CD4-positive, alpha-beta memory T cell (primary cell): ENCODE measurements around the gene CDKL4. TPM values are rescaled to one million over a fixed set of nuclear protein-coding genes. Genes with fewer than 3 reads are reported as not detected.

Source experiments
- CTCF ChIA-PET: fragments of 350-600 bp; sonication (Branson Sonifier 250); formaldehyde crosslinking; loops from one replicate; lab custom pipeline; 2021; ENCODE audit warnings: inconsistent platforms; ENCODE audit not compliant: partially characterized antibody; lab: Charles Lee
- POLR2A ChIA-PET: fragments of 350-600 bp; sonication (Branson Sonifier 250); formaldehyde crosslinking; loops from one replicate; lab custom pipeline; 2021; ENCODE audit not compliant: partially characterized antibody; lab: Charles Lee
- DNase-seq, 5 donors: peaks; one replicate each; pipeline versions ENCODE4 v3.0.0 to v3.0.0-alpha.2; 2020 to 2022; ENCODE audit warnings: mixed read lengths in 1 of 5
- H3K27ac ChIP-seq: one replicate; pipeline ENCODE4 v1.7.0; 2013; ENCODE audit warnings: low read depth, low read length
- H3K27me3 ChIP-seq: 2 replicates; pipeline ENCODE4 v1.7.0; 2013; ENCODE audit warnings: mild to moderate bottlenecking, low read length, moderate library complexity; ENCODE audit not compliant: insufficient read depth
- H3K36me3 ChIP-seq: 2 replicates; pipeline ENCODE4 v1.7.0; 2013; ENCODE audit warnings: mild to moderate bottlenecking, low read length, moderate library complexity; ENCODE audit not compliant: insufficient read depth
- H3K4me1 ChIP-seq: 2 replicates; pipeline ENCODE4 v1.7.0; 2013; ENCODE audit warnings: mild to moderate bottlenecking, low read length, moderate library complexity; ENCODE audit not compliant: insufficient read depth
- H3K4me3 ChIP-seq, 2 donors: one replicate each; pipeline ENCODE4 v1.7.0; 2013; ENCODE audit warnings: low read length in 2 of 2, mild to moderate bottlenecking in 1 of 2
- H3K9me3 ChIP-seq, 2 donors: one replicate each; pipeline ENCODE4 v1.7.0; 2013; ENCODE audit warnings: low read length in 2 of 2, control low read depth in 1 of 2; ENCODE audit not compliant: control insufficient read depth in 1 of 2
- H3K27ac Mint-ChIP-seq, 7 donors: one replicate each; pipeline ENCODE4 v1.8.0; 2020 to 2021; ENCODE audit warnings: mixed read lengths in 7 of 7, mild to moderate bottlenecking in 6 of 7, inconsistent platforms in 3 of 7, moderate library complexity in 3 of 7
- H3K27me3 Mint-ChIP-seq, 2 donors: one replicate each; pipeline ENCODE4 v1.8.0; 2020 to 2021; ENCODE audit warnings: mixed read lengths in 2 of 2
- H3K36me3 Mint-ChIP-seq, 2 donors: one replicate each; pipeline ENCODE4 v1.8.0; 2020 to 2021; ENCODE audit warnings: mixed read lengths in 2 of 2, inconsistent platforms in 1 of 2, mild to moderate bottlenecking in 1 of 2
- H3K4me1 Mint-ChIP-seq, 4 donors: one replicate each; pipeline ENCODE4 v1.8.0; 2020 to 2021; ENCODE audit warnings: mixed read lengths in 4 of 4, mild to moderate bottlenecking in 1 of 4
- H3K4me3 Mint-ChIP-seq, 8 donors: one replicate each; pipeline ENCODE4 v1.8.0; 2020 to 2021; ENCODE audit warnings: mixed read lengths in 8 of 8, mild to moderate bottlenecking in 7 of 8, moderate library complexity in 6 of 8, inconsistent platforms in 3 of 8
- H3K9me3 Mint-ChIP-seq, 8 donors: one replicate each; pipeline ENCODE4 v1.8.0; 2020 to 2021; ENCODE audit warnings: mixed read lengths in 8 of 8, mild to moderate bottlenecking in 5 of 8, inconsistent platforms in 3 of 8, moderate library complexity in 1 of 8
- intact Hi-C: fragments of 100-400 bp; cut with micrococcal nuclease; formaldehyde crosslinking; loops from one replicate; pipeline ENCODE4 v1.15.1; 2023
- polyA plus RNA-seq, 2 donors: library from polyadenylated mRNA; unstranded; fragments of 300-500 nt; fragmentation: Illumina TruSeq; gene quantifications; one replicate each; pipeline ENCODE4 v1.2.3, GENCODE V29; 2021
- total RNA-seq, 2 experiments: library from RNA; stranded (reverse); gene quantifications; one replicate each; pipeline ENCODE4 v1.2.3, GENCODE V29; 2021

The CDKL4 gene
- total RNA-seq: under 1 TPM in 1 of 2 experiments, not detected in 1; 0.38 TPM
- not detected for polyA plus RNA-seq

DNA sequence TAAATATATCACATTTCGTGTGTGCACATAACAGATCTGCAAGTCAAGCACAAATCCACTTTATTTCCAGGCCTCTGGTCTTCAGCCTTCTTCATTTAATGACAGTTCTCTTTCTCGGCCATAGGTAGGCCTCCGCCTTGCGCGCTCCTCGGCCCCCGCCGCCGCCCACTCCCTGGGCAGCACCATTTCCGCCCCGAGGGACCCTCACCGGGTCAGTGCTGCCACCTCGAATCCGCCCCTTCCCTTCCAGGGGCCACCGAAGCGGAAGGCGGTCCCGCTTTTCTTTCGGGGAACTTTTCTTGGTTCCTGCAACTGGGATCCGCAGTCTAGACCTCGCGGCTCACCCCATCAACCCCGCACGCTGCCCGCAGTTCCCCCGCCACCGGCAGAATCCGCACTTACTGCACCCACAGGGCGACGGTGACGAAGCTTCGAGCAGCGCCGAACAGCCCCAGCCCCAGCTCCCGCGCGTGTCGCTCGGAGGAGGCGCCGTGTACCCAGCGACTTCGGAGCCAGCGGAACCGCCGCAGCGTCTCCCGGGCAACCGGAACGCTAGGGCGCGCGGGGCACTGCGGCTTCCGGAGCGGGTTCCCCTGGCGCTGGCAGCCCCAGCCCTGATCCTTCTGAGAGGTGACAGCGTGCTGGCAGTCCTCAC is at the start of gene CDKL4:
CDKL4 (minus strand) TSS at position 502 of the 655 bp plus-strand sequence.
- no peak within 1 kb of the TSS for H3K27ac ChIP-seq
- H3K9me3 Mint-ChIP-seq: no peaks in the 10 kb centered on the region

DNA sequence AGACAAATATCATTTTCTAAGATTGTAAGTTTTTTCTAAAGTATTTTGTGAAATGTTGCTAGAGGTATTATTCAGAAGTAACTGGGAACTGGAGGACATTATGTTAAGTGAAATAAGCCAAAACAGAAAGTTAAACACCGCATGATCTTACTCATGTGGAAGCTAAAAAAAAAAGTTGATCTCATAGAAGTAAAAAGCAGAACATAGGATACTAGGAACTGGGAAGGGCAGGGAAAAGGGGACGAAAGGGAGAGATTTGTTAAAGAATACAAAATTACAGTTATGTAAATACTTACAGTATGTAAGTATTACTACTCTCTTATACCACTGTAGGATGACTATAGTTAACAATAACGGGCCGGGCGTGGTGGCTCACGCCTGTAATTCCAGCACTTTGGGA is 46.7 kb upstream of the CDKL4 start:
- Histone ChIP-seq H3K27me3 (no peaks in the 10 kb centered on the region), H3K36me3 (peaks cover 10% of the 10 kb centered on the region), H3K27ac (no peak overlapping the region), H3K4me3 (no peak overlapping the region), H3K9me3 (no peaks in the 10 kb centered on the region), H3K4me1 (no peaks in the 10 kb centered on the region)
- Mint-ChIP-seq H3K4me3 (no peak overlapping the region), H3K27me3 (no peaks in the 10 kb centered on the region), H3K9me3 (no peaks in the 10 kb centered on the region), H3K27ac (peak overlapping the region in 1 of 7 donors; percentile 60), H3K36me3 (peaks cover 27 to 34% of the 10 kb centered on the region in 2 donors), H3K4me1 (no peaks in the 10 kb centered on the region)
- DNase-seq: no peak
- POLR2A ChIA-PET: no interaction called here
- CTCF ChIA-PET: no interaction called here
- intact Hi-C loops: no loop called here

More for the DNA sequence above, at the start of gene CDKL4:
- Histone ChIP-seq H3K4me1 (no peaks in the 10 kb centered on the region), H3K9me3 (no peaks in the 10 kb centered on the region), H3K4me3 (peak within 1 kb of the TSS in 1 of 2 donors; percentile 30), H3K27me3 (no peaks in the 10 kb centered on the region), H3K36me3 (no peaks in the 10 kb centered on the region)
- peak within 1 kb of the TSS in 6 of 7 donors; percentile 38 to 88 (median 74) for H3K27ac Mint-ChIP-seq
- CTCF ChIA-PET: interaction anchor here (1.2 to 4.5 kb wide), 2 partner anchors 14 to 184 kb away, joined by 3 to 14 read pairs; no protein-coding TSS in a partner anchor
- peak; percentile 18 to 52 (median 44) for DNase-seq
- peak within 1 kb of the TSS; percentile 82 to 92 (median 88) for H3K4me3 Mint-ChIP-seq
- H3K27me3 Mint-ChIP-seq: no peaks in the 10 kb centered on the region
- H3K36me3 Mint-ChIP-seq: no peaks in the 10 kb centered on the region
- H3K4me1 Mint-ChIP-seq: peaks cover 12 to 24% (median 17%) of the 10 kb centered on the region in 4 donors
- POLR2A ChIA-PET: interaction anchor here (1.6 to 2.8 kb wide), 2 partner anchors 119 to 123 kb away, joined by 3 to 9 read pairs; partner anchors contain the start of gene SOS1
- intact Hi-C loops: no loop called here

DNA sequence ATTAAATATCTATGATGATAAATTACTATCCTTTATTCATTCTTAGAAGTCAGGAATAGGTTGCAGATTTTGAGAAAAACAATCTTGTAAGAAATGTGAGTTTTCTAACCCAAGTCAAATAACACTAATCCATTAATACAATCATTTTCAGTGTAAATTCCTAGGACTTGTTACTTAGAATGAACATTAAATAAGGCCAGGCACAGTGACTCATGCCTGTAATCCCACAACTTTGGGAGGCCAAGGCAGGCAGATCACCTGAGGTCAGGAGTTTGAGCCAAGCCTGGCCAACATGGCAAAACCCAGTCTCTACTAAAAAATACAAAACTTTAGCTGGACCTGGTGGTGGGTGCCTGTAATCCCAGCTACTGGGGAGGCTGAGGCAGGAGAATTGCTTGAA is 45.8 kb upstream of the CDKL4 start:
- no peak for DNase-seq
- ChIA-PET POLR2A (no interaction called here), CTCF (no interaction called here)
- H3K36me3 ChIP-seq: peaks cover 10% of the 10 kb centered on the region
- no peak overlapping the region for H3K4me3 ChIP-seq
- no peaks in the 10 kb centered on the region for H3K4me1 ChIP-seq
- Mint-ChIP-seq H3K4me1 (no peaks in the 10 kb centered on the region), H3K27me3 (no peaks in the 10 kb centered on the region), H3K27ac (no peak overlapping the region), H3K36me3 (peaks cover 27 to 34% of the 10 kb centered on the region in 2 donors), H3K9me3 (no peaks in the 10 kb centered on the region), H3K4me3 (no peak overlapping the region)
- H3K9me3 ChIP-seq: no peaks in the 10 kb centered on the region
- no peak overlapping the region for H3K27ac ChIP-seq
- H3K27me3 ChIP-seq: no peaks in the 10 kb centered on the region
- intact Hi-C loops: no loop called here

GRCh38 chr2:39283561-39283960 is 39.8 kb upstream of the CDKL4 start:
- H3K27me3 ChIP-seq: no peaks in the 10 kb centered on the region
- Mint-ChIP-seq H3K27ac (no peak overlapping the region), H3K9me3 (no peaks in the 10 kb centered on the region), H3K4me1 (no peaks in the 10 kb centered on the region), H3K36me3 (peaks cover 10 to 18% of the 10 kb centered on the region in 2 donors), H3K27me3 (no peaks in the 10 kb centered on the region), H3K4me3 (no peak overlapping the region)
- peaks cover 4% of the 10 kb centered on the region for H3K36me3 ChIP-seq
- H3K4me3 ChIP-seq: no peak overlapping the region
- no peaks in the 10 kb centered on the region for H3K9me3 ChIP-seq
- CTCF ChIA-PET: interaction anchor here (1.5 kb wide), 1 partner anchor 9 kb away, joined by 3 read pairs; no protein-coding TSS in a partner anchor
- POLR2A ChIA-PET: interaction anchor here (0.6 kb wide), 1 partner anchor 44 kb away, joined by 3 read pairs; no protein-coding TSS in a partner anchor
- no peak overlapping the region for H3K27ac ChIP-seq
- H3K4me1 ChIP-seq: no peaks in the 10 kb centered on the region
- intact Hi-C loops: no loop called here
- DNase-seq: no peak

GRCh38 chr2:39281391-39281790 is 37.6 kb upstream of the CDKL4 start:
- Mint-ChIP-seq H3K4me1 (no peaks in the 10 kb centered on the region), H3K36me3 (peaks cover 17 to 19% of the 10 kb centered on the region in 2 donors), H3K27ac (no peak overlapping the region), H3K4me3 (no peak overlapping the region), H3K27me3 (no peaks in the 10 kb centered on the region), H3K9me3 (no peaks in the 10 kb centered on the region)
- intact Hi-C loops: no loop called here
- Histone ChIP-seq H3K4me1 (no peaks in the 10 kb centered on the region), H3K27me3 (no peaks in the 10 kb centered on the region), H3K36me3 (peaks cover 4% of the 10 kb centered on the region), H3K27ac (no peak overlapping the region), H3K4me3 (no peak overlapping the region), H3K9me3 (no peaks in the 10 kb centered on the region)
- ChIA-PET CTCF (no interaction called here), POLR2A (no interaction called here)
- DNase-seq: no peak

DNA sequence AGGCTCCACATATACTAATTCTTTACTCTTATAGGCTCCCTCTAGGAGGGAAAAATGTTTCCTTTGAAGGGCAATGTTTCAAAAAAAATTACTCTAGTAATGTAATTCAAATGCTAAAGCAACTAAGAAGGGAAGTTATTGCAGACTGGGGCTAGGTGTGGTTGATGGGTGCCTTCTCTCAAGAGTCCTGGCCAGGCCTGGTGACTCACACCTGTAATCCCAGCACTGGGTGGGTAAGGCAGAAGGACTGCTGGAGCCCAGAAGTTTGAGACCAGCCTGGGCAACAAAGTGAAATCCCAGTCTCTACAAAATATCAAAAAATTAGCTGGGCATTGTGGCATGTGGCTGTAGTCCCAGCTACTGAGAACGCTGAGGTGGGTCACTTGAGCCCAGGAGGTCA is 31.2 kb upstream of the CDKL4 start:
- ChIA-PET POLR2A (no interaction called here), CTCF (interaction anchor here (1.1 kb wide), 1 partner anchor 9 kb away, joined by 3 read pairs; no protein-coding TSS in a partner anchor)
- Histone ChIP-seq H3K4me1 (no peaks in the 10 kb centered on the region), H3K36me3 (no peaks in the 10 kb centered on the region), H3K27me3 (no peaks in the 10 kb centered on the region), H3K4me3 (no peak overlapping the region), H3K27ac (no peak overlapping the region), H3K9me3 (no peaks in the 10 kb centered on the region)
- no peaks in the 10 kb centered on the region for H3K9me3 Mint-ChIP-seq
- H3K4me1 Mint-ChIP-seq: no peaks in the 10 kb centered on the region
- H3K4me3 Mint-ChIP-seq: no peak overlapping the region
- no peak overlapping the region for H3K27ac Mint-ChIP-seq
- peaks cover 18 to 27% of the 10 kb centered on the region in 2 donors for H3K36me3 Mint-ChIP-seq
- H3K27me3 Mint-ChIP-seq: no peaks in the 10 kb centered on the region
- intact Hi-C loops: no loop called here
- DNase-seq: no peak

- no peaks in the 10 kb centered on the region for H3K9me3 Mint-ChIP-seq
Observed at GRCh38 chr2:39269941-39270340, 26.2 kb upstream of the CDKL4 start.

More at GRCh38 chr2:39269941-39270340, 26.2 kb upstream of the CDKL4 start:
- H3K4me3 Mint-ChIP-seq: no peak overlapping the region
- peaks cover 15% of the 10 kb centered on the region for H3K4me1 ChIP-seq
- ChIA-PET POLR2A (no interaction called here), CTCF (no interaction called here)
- no peaks in the 10 kb centered on the region for H3K9me3 ChIP-seq
- H3K36me3 ChIP-seq: no peaks in the 10 kb centered on the region
- H3K27ac ChIP-seq: no peak overlapping the region
- H3K27me3 ChIP-seq: no peaks in the 10 kb centered on the region
- no peak for DNase-seq
- peaks cover 9 to 10% of the 10 kb centered on the region in 2 donors for H3K36me3 Mint-ChIP-seq
- H3K27ac Mint-ChIP-seq: no peak overlapping the region
- H3K4me3 ChIP-seq: no peak overlapping the region
- intact Hi-C loops: no loop called here
- H3K27me3 Mint-ChIP-seq: no peaks in the 10 kb centered on the region
- H3K4me1 Mint-ChIP-seq: peaks cover 7 to 16% (median 13%) of the 10 kb centered on the region in 4 donors
